GM10248 (cell line): ENCODE data around the gene RANBP3.

ENCODE experiments used
- CTCF ChIA-PET: fragments of 300-600 bp; sonication (Branson Sonifier 250); formaldehyde crosslinking; extraction: SDS; loops from one replicate; lab custom pipeline; 2021; ENCODE audit warnings: antibody characterized with exemption; lab: Yijun Ruan, JAX
- POLR2A ChIA-PET: fragments of 350-650 bp; sonication (Branson Sonifier 250); formaldehyde crosslinking; extraction: SDS; loops from one replicate; lab custom pipeline; 2020; ENCODE audit warnings: antibody characterized with exemption; lab: Yijun Ruan, JAX
- DNase-seq: peaks from one replicate; pipeline ENCODE4 v3.0.0; 2012; ENCODE audit errors: extremely low spot score
- TF ChIP-seq, protein P1 (sequence below): IDR thresholded peaks from 2 replicates; pipeline ENCODE4 v1.5.1; 2012; ENCODE audit warnings: mild to moderate bottlenecking, low read depth; ENCODE audit errors: extremely low read depth, missing control alignments, control extremely low read depth

The RANBP3 gene

DNA sequence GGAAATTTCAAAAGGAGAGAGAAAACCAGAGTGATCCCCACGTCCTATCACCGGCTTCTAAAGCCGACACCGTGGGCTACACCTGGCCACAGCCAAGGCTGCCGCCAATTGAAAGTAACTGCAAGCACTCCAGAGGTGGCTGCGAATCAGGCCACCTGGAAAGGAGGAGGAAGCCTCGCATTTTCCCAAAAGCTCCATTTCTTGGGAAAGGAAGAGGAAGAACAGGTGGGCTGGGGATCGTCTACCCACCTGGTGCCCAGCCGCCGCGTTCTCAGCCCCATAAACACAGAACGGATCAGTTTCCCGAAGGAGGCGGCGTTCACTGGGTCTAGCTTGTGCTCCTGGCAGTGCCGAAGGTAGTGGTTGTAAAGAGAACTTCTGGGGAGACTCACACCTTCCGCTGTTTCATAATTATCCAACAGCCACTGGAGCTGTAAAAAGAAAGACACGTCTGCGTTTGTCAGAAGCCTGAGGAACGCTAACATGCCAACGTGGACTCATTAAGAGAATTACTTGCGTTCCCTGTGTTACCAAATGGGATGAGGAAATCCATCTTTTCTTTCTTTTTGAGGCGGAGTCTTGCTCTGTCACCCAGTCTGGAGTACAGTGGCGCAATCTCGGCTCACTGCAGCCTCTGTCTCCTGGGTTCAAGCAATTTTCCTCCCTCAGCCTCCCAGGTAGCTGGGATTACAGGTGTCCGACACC is 38.1 kb upstream of the RANBP3 start:
- ChIA-PET POLR2A (no interaction called here), CTCF (interaction anchor here (1.2 to 4.4 kb wide), 5 partner anchors 22 to 110 kb away, joined by 3 to 20 read pairs (median 4); no protein-coding TSS in a partner anchor)
- DNase-seq = no peak
- TF ChIP-seq, protein P1, sequence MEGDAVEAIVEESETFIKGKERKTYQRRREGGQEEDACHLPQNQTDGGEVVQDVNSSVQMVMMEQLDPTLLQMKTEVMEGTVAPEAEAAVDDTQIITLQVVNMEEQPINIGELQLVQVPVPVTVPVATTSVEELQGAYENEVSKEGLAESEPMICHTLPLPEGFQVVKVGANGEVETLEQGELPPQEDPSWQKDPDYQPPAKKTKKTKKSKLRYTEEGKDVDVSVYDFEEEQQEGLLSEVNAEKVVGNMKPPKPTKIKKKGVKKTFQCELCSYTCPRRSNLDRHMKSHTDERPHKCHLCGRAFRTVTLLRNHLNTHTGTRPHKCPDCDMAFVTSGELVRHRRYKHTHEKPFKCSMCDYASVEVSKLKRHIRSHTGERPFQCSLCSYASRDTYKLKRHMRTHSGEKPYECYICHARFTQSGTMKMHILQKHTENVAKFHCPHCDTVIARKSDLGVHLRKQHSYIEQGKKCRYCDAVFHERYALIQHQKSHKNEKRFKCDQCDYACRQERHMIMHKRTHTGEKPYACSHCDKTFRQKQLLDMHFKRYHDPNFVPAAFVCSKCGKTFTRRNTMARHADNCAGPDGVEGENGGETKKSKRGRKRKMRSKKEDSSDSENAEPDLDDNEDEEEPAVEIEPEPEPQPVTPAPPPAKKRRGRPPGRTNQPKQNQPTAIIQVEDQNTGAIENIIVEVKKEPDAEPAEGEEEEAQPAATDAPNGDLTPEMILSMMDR = no peak

DNA sequence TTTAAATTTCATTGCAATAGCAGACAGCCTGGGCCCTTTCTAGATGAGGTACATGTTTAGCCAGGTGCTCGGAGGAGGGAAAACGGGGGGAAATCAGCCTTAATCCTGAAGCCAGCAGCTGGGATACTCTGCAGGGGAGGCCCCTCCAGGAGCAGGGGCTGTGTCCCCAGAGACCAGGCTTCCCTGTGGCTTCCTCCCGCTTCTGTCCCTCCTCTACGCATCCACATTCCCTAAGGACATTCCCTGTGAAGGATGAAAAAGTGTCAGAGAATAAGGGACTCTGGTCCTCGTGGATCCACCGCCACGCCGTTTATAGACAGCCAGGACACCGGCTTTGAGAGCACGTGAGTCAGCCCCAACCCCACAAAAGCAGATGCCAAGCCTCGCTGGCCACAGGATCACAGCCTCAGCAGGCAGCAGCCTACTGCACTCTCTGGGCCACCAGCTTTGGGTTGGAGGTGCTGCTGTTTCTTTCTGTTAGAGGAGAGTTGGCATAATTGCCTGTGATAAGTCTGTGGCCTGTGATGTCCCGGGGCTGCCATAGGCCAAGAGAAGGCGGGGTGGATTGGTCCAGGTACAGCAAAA is 36.7 kb upstream of the RANBP3 start:
- ChIA-PET POLR2A (no interaction called here), CTCF (interaction anchor here (1.2 to 2.6 kb wide), 4 partner anchors 8 to 150 kb away, joined by 3 to 22 read pairs (median 8); no protein-coding TSS in a partner anchor)
- DNase-seq = no peak
- TF ChIP-seq, protein P1 = no peak

DNA sequence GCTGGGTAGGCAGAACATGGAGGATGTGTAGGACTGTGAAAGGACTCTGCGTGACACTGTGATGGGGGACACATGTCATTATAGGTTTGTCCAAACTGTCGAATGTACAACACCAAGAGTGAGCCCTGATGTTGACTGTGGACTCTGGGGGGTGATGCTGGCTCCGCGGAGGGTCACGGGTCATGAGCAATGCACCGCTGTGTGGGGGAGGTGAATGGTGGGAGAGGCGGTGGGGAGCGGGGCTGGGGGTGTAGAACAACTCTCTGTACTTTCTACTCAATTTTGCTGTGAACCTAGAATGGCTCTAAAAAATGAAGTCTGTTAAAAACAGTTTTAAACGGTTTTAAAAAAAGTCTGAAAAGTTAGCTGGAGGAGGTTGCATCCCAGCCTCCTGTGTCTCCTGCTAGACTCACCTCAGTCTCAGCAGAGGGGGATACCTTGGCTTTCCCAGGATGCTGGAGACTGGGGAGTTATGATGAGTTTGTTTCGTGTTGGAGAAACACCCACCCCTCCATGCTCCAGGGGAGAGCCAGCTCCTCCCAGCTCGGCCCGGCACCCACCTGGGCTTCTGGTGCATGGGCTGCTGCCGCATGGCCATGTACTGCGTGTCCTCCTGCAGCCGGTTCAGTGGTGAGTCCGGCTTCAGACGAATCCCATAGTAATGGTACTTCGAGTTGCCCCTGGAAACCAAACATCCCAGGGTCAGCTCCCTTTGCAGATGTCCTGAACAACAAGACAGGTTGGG is 34.7 kb upstream of the RANBP3 start:
- DNase-seq = no peak
- TF ChIP-seq, protein P1 = no peak
- CTCF ChIA-PET = interaction anchor here (1.8 to 2.6 kb wide), 3 partner anchors 10 to 45 kb away, joined by 6 to 22 read pairs (median 9); no protein-coding TSS in a partner anchor
- POLR2A ChIA-PET = interaction anchor here (0.6 kb wide), 1 partner anchor 29 kb away, joined by 3 read pairs; no protein-coding TSS in a partner anchor

DNA sequence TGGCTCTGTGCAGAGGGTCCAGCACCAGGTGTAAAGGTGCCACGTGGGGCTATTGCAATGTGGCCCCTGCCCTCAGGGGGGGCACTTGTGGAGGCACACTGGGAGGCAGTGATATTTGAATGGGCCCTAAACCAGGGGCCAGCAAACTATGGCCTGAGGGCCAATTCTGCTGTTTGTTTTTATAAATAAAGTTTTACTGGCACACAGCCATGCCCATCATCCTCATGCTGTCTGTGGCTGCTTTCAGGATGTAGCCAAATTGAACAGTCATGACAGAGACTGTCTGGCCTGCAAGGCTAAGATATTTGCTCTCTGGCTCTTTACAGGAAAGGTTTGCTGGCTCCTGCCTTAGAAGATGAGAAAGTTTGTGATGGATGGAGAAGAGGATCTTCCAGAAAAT is 33.9 kb upstream of the RANBP3 start:
- CTCF ChIA-PET = no interaction called here
- TF ChIP-seq, protein P1 = no peak

DNA sequence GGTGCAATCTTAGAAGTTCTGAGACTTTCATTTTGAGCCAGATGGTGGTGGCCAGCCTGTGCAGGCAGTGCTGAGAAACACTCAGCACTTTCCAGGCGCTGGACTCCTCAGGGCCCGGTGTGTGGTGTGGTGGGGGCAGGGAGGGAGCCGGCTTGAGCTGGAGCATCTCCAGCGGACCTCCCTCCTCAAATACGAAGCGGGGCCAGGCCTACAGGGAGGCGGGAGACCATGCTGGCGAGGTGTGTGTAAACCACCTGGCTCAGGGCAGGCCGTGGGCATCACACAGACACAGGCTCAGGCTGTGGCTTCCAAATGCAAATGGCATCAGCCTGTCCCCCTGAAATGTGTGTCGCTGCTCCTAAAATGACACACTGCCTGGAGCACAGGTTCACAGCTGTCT is 33.3 kb upstream of the RANBP3 start:
- DNase-seq = no peak
- TF ChIP-seq, protein P1 = no peak
- CTCF ChIA-PET = interaction anchor here (1.8 to 2.5 kb wide), 2 partner anchors 11 to 207 kb away, joined by 4 to 14 read pairs; partner anchors contain the start of gene NRTN
- POLR2A ChIA-PET = no interaction called here

More for the DNA sequence above, 33.9 kb upstream of the RANBP3 start:
- POLR2A ChIA-PET = no interaction called here
- no peak for DNase-seq

DNA sequence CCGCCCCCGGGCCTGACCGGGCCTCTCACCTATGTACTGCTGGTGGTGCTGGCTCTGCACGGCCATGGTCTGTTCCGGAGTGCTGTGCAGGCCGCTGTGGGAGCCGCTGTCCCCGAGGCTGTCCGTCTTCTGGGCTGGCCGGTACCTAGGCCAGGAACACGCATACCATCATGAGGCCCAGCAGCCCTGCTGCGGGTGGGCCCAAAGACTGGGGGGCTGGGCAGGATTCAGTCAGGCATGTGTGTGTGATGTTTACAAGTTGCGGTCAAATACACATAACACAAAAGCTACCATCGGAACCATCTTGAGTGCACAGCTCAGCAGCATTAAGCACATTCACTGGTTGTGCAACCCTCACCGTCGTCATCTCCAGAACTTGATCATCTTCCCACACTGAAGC is 32.2 kb upstream of the RANBP3 start:
- TF ChIP-seq, protein P1 = no peak
- ChIA-PET POLR2A (no interaction called here), CTCF (interaction anchor here (1.6 to 2.5 kb wide), 3 partner anchors 9 to 206 kb away, joined by 3 to 14 read pairs (median 4); partner anchors contain the start of gene NRTN)
- no peak for DNase-seq
